MM.1S (cell line): ENCODE results near the gene CDK6.
"Not testable (repeated sequence)": the region's sequence is repeated elsewhere in the genome, so short reads cannot be mapped to it uniquely, and the experiment has no call there.

Experiments
- DNase-seq: peaks from one replicate; pipeline ENCODE4 v3.0.0-alpha.2; 2015
- H2AFZ ChIP-seq: fragments of 300-600 bp; sonication (generic); 2 replicates; pipeline ENCODE4 v1.6.0; 2016; ENCODE audit warnings: antibody characterized with exemption, low read length
- H3F3A ChIP-seq: fragments of 300-600 bp; sonication (generic); 2 replicates; pipeline ENCODE4 v1.6.1; 2016; ENCODE audit warnings: mild to moderate bottlenecking, antibody characterized with exemption, low read length, moderate library complexity, mixed read lengths; ENCODE audit not compliant: insufficient read depth
- H3K27ac ChIP-seq: fragments of 300-600 bp; sonication (generic); 2 replicates; pipeline ENCODE4 v1.5.1; 2016; ENCODE audit warnings: mild to moderate bottlenecking, low read length
- H3K27me3 ChIP-seq: fragments of 300-600 bp; sonication (generic); replicated peaks from 2 replicates; pipeline ENCODE4 v1.6.0; 2016; ENCODE audit warnings: low read length; ENCODE audit not compliant: insufficient read depth
- H3K36me3 ChIP-seq: fragments of 300-600 bp; sonication (generic); replicated peaks from 2 replicates; pipeline ENCODE4 v1.6.1; 2016; ENCODE audit warnings: mild to moderate bottlenecking, low read length, mixed read lengths; ENCODE audit not compliant: insufficient read depth
- H3K4me1 ChIP-seq: fragments of 300-600 bp; sonication (generic); 2 replicates; pipeline ENCODE4 v1.6.1; 2016; ENCODE audit warnings: low read length, mixed read lengths
- H3K4me2 ChIP-seq: fragments of 300-600 bp; sonication (generic); 2 replicates; pipeline ENCODE4 v1.6.0; 2016; ENCODE audit warnings: low read depth, low read length
- H3K4me3 ChIP-seq: fragments of 300-600 bp; sonication (generic); 2 replicates; pipeline ENCODE4 v1.5.1; 2016; ENCODE audit warnings: low read length, mixed read lengths
- H3K79me2 ChIP-seq: fragments of 300-600 bp; sonication (generic); 2 replicates; pipeline ENCODE4 v1.6.1; 2016; ENCODE audit warnings: mixed run types, low read length, mixed read lengths
- H3K9ac ChIP-seq: fragments of 300-600 bp; sonication (generic); 2 replicates; pipeline ENCODE4 v1.6.1; 2016; ENCODE audit warnings: low read length, mixed read lengths
- H3K9me2 ChIP-seq: fragments of 300-600 bp; sonication (generic); replicated peaks from 2 replicates; pipeline ENCODE4 v1.6.1; 2016; ENCODE audit warnings: mild to moderate bottlenecking, low read length, mixed read lengths; ENCODE audit not compliant: insufficient read depth
- H3K9me3 ChIP-seq: fragments of 300-600 bp; sonication (generic); replicated peaks from 2 replicates; pipeline ENCODE4 v1.6.1; 2016; ENCODE audit warnings: mild to moderate bottlenecking, low read length, mixed read lengths; ENCODE audit not compliant: insufficient read depth
- H4K20me1 ChIP-seq: fragments of 300-600 bp; sonication (generic); 2 replicates; pipeline ENCODE4 v1.6.1; 2016; ENCODE audit warnings: mild to moderate bottlenecking, low read length, moderate library complexity, mixed read lengths; ENCODE audit not compliant: insufficient read depth
- EZH2 ChIP-seq: fragments of 300-600 bp; sonication (generic); optimal IDR thresholded peaks from 2 replicates; pipeline ENCODE3; 2017; ENCODE audit warnings: low read depth, mild to moderate bottlenecking, antibody characterized with exemption, low read length, mixed read lengths
- EZH2phosphoT487 ChIP-seq: fragments of 300-600 bp; sonication (generic); IDR thresholded peaks from 2 replicates; pipeline ENCODE4 v1.6.1; 2018; ENCODE audit warnings: antibody characterized with exemption, low read length
- TF ChIP-seq, protein P1 (sequence below): fragments of 300-600 bp; sonication (generic); IDR thresholded peaks from 2 replicates; pipeline ENCODE4 v1.5.1; 2016; ENCODE audit warnings: antibody characterized with exemption, low read length, mixed read lengths

CDK6 gene

DNA sequence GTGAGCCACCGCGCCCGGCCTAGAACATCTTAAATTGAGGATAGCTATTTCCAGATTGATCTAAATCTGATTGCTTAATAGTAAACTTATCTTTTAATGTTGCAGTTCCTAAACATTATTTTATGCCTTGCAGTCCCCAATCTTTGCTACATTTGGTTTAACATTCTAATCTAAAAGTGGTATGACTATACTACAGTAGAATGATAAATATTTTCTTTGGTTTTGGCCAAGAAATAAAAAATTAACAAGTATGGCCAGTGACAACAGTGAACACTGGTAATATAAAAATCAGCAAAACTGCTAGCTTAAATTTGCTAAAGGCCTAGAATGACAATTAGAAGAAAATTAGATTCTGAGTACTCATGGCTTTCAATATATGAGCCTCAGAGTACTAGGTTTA lies 73.5 kb downstream of the CDK6 start:
- no peak for DNase-seq
- Histone ChIP-seq H3F3A (no peaks in the 10 kb centered on the region), H3K4me3 (no peak overlapping the region), H3K4me2 (no peak overlapping the region), H3K27ac (no peak overlapping the region), H3K79me2 (peaks cover 95% of the 10 kb centered on the region), H3K9me3 (no peaks in the 10 kb centered on the region), H3K27me3 (no peaks in the 10 kb centered on the region), H4K20me1 (no peaks in the 10 kb centered on the region), H3K36me3 (0 out of 2 replicates have a peak, but pooled peaks cover 3% of the 10 kb centered on the region), H3K4me1 (peaks cover 17% of the 10 kb centered on the region), H2AFZ (no peak overlapping the region), H3K9ac (no peak overlapping the region), H3K9me2 (no peaks in the 10 kb centered on the region)
- TF ChIP-seq, protein P1, sequence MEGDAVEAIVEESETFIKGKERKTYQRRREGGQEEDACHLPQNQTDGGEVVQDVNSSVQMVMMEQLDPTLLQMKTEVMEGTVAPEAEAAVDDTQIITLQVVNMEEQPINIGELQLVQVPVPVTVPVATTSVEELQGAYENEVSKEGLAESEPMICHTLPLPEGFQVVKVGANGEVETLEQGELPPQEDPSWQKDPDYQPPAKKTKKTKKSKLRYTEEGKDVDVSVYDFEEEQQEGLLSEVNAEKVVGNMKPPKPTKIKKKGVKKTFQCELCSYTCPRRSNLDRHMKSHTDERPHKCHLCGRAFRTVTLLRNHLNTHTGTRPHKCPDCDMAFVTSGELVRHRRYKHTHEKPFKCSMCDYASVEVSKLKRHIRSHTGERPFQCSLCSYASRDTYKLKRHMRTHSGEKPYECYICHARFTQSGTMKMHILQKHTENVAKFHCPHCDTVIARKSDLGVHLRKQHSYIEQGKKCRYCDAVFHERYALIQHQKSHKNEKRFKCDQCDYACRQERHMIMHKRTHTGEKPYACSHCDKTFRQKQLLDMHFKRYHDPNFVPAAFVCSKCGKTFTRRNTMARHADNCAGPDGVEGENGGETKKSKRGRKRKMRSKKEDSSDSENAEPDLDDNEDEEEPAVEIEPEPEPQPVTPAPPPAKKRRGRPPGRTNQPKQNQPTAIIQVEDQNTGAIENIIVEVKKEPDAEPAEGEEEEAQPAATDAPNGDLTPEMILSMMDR, result no peak
- TF ChIP-seq EZH2 (no peak), EZH2phosphoT487 (no peak)

DNA sequence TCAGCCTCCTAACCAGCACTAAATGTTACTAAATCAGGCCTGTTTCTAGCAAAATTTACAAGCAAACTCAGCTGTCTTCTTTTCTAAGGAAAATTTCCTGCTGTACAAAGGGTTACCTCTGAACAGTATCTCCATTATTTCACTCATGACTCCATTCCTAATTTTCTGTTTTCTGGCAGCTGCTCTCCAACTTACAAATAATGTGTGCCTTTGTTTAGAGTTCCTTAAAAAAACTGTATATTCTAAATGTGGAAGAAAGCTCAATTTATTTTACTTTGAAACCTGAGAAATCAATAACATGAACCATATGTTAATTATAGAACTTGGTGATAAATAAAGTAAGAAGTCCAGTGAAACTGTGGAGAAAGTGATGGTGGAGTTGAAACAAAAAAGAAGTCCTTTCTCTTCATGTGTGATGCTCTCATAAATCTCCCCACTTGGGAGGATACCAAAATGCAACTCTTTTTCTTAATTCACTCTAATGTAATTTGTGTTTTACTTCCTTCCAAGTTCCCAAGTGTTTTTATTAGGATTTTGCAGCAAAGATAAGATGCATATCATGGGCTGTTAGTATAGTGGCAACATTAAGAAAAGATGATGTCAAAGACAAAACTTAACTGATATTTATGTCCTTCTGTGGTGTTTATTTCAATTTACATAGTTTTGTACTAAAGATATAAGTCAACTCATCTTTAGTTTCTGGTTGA lies 74.8 kb downstream of the CDK6 start:
- Histone ChIP-seq H3K9me3 (no peaks in the 10 kb centered on the region), H3K4me1 (0 out of 2 replicates have a peak, but pooled peaks cover 6% of the 10 kb centered on the region), H2AFZ (no peak overlapping the region), H3K36me3 (0 out of 2 replicates have a peak, but pooled peaks cover 3% of the 10 kb centered on the region), H3F3A (no peaks in the 10 kb centered on the region), H3K9ac (no peak overlapping the region), H3K79me2 (peaks cover 95% of the 10 kb centered on the region), H3K4me2 (no peak overlapping the region), H4K20me1 (no peaks in the 10 kb centered on the region), H3K27ac (no peak overlapping the region), H3K9me2 (no peaks in the 10 kb centered on the region), H3K4me3 (no peak overlapping the region), H3K27me3 (no peaks in the 10 kb centered on the region)
- DNase-seq, result no peak
- no peak for TF ChIP-seq EZH2phosphoT487
- TF ChIP-seq, protein P1, result no peak
- TF ChIP-seq EZH2, result no peak

DNA sequence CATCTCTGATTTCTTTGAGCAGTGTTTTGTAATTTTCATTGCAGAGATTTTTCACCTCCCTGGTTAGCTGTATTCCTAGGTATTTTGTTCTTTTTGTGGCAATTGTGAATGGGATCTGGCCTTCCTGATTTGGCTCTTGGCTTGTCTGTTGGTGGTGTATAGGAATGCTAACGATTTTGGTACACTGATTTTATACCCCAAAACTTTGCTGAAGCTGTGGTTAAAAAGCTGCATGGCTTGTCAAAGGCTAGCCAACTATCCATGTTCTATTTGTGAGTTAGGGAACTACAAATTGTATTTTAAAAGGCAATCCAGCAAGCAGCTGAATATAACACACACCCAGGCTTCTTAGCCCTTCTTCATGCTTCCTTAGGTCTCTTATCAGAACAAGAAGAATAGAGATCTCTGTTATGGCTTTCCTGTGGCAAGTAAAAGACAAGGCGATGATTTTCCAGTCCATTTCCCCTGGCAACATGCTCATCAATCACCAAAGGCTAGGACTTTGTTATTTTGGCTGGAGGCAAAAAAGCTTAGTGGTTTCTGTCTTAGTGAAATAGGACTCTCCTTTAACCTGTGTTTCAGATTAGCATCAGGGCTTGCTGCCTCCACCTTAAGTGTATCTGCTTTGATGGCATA lies 77.5 kb downstream of the CDK6 start:
- H3K4me2 ChIP-seq, result no peak overlapping the region

DNA sequence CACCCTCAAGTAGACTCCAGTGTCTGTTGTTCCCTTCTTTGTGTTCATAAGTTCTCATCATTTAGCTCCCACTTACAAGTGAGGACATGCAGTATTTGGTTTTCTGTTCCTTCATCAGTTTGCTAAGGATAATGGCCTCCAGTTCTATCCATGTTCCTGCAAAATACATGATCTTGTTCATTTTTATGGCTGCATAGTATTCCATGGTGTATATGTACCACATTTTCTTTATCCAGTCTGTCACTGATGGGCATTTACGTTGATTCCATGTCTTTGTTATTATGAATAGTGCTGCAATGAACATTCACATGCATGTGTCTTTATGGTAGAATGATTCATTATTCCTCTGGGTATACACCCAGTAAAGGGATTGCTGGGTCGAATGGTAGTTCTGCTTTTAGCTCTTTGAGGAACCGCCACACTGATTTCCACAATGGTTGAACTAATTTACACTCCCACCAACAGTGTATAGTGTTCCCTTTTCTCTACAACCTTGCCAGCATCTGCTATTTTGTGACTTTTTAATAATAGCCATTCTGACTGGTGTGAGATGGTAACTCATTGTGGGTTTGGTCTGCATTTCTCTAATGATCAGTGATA lies 79.0 kb downstream of the CDK6 start:
- not testable (repeated sequence) for H3K9ac ChIP-seq, H2AFZ ChIP-seq, H3K27ac ChIP-seq, H3F3A ChIP-seq, DNase-seq, H3K4me1 ChIP-seq, H3K9me3 ChIP-seq, H3K9me2 ChIP-seq, H4K20me1 ChIP-seq, H3K4me3 ChIP-seq, H3K36me3 ChIP-seq, H3K27me3 ChIP-seq, H3K4me2 ChIP-seq
- H3K79me2 ChIP-seq, result peaks cover 88% of the 10 kb centered on the region

More for the DNA sequence above, 77.5 kb downstream of the CDK6 start:
- Histone ChIP-seq H3K9me2 (no peaks in the 10 kb centered on the region), H3K27ac (no peak overlapping the region), H3K9me3 (no peaks in the 10 kb centered on the region), H3K79me2 (peaks cover 94% of the 10 kb centered on the region), H3K27me3 (no peaks in the 10 kb centered on the region), H3K4me1 (no peaks in the 10 kb centered on the region), H3K9ac (no peak overlapping the region), H3K36me3 (0 out of 2 replicates have a peak, but pooled peaks cover 3% of the 10 kb centered on the region), H2AFZ (no peak overlapping the region), H3F3A (no peaks in the 10 kb centered on the region), H3K4me3 (no peak overlapping the region), H4K20me1 (no peaks in the 10 kb centered on the region)
- TF ChIP-seq, protein P1, result no peak
- TF ChIP-seq EZH2phosphoT487 (no peak), EZH2 (no peak)
- DNase-seq, result no peak
